Gastroesophageal sphincter (tissue), 3 donors: ENCODE results near the gene KTN1.

ENCODE experiments used
- CTCF ChIP-seq, 4 experiments: fragments of 200-600 bp in 2 of 4; fragments of 450-650 bp in 2 of 4; sonication (generic) in 1 of 4; IDR thresholded peaks; one replicate each; pipeline ENCODE4 v1.5.1; 2017 to 2019; ENCODE audit warnings: antibody characterized with exemption in 4 of 4, mild to moderate bottlenecking in 2 of 4, moderate library complexity in 2 of 4
- EP300 ChIP-seq: sonication (generic); formaldehyde crosslinking; IDR thresholded peaks from one replicate; pipeline ENCODE4 v1.6.1; 2017; ENCODE audit warnings: antibody characterized with exemption, mild to moderate bottlenecking
- POLR2A ChIP-seq, 2 donors: fragments of 450-650 bp; IDR thresholded peaks; one replicate each; pipeline ENCODE4 v1.6.1; 2017; ENCODE audit warnings: antibody characterized with exemption in 2 of 2, mild to moderate bottlenecking in 2 of 2, moderate library complexity in 1 of 2

- TF ChIP-seq CTCF (IDR thresholded peaks at IDR 0.05) (no peak), POLR2A (IDR thresholded peaks at IDR 0.05) (no peak), EP300 (no peak)
Measured at GRCh38 chr14:55717621-55718020, 137.6 kb downstream of the KTN1 start.
